ENCODE data around the gene GSN.

The GSN gene

GRCh38 chr9:121277518-121278295, 9.7 kb downstream of the GSN start:
- Mint-ChIP-seq H3K27ac (no peak overlapping the region), H3K4me1 (peaks cover 4% of the 10 kb centered on the region), H3K4me3 (no peak overlapping the region), H3K36me3 (no peaks in the 10 kb centered on the region), H3K27me3 (no peaks in the 10 kb centered on the region), H3K9me3 (no peaks in the 10 kb centered on the region)

- H3K9me3 Mint-ChIP-seq: no peaks in the 10 kb centered on the region
- no peak overlapping the region for H3K27ac Mint-ChIP-seq
- no peaks in the 10 kb centered on the region for H3K27me3 Mint-ChIP-seq
- peaks cover 2% of the 10 kb centered on the region for H3K36me3 Mint-ChIP-seq
- peaks cover 4% of the 10 kb centered on the region for H3K4me1 Mint-ChIP-seq
- H3K4me3 Mint-ChIP-seq: no peak overlapping the region
Measured at GRCh38 chr9:121278477-121279261, 10.7 kb downstream of the GSN start.

GRCh38 chr9:121279776-121280388, 11.9 kb downstream of the GSN start:
- no peak overlapping the region for H3K27ac Mint-ChIP-seq
- H3K4me1 Mint-ChIP-seq: peaks cover 4% of the 10 kb centered on the region
- H3K9me3 Mint-ChIP-seq: no peaks in the 10 kb centered on the region
- H3K4me3 Mint-ChIP-seq: no peak overlapping the region
- peaks cover 3% of the 10 kb centered on the region for H3K36me3 Mint-ChIP-seq
- H3K27me3 Mint-ChIP-seq: no peaks in the 10 kb centered on the region

- H3K27ac Mint-ChIP-seq: no peak overlapping the region
Measured at GRCh38 chr9:121280715-121281613, 13.0 kb downstream of the GSN start.

GRCh38 chr9:121281614-121282276, 13.8 kb downstream of the GSN start:
- Mint-ChIP-seq H3K36me3 (peaks cover 6% of the 10 kb centered on the region), H3K4me1 (peaks cover 9% of the 10 kb centered on the region), H3K9me3 (no peaks in the 10 kb centered on the region), H3K27me3 (no peaks in the 10 kb centered on the region), H3K4me3 (no peak overlapping the region), H3K27ac (no peak overlapping the region)

More at GRCh38 chr9:121280715-121281613, 13.0 kb downstream of the GSN start:
- Mint-ChIP-seq H3K36me3 (peaks cover 3% of the 10 kb centered on the region), H3K4me3 (no peak overlapping the region), H3K9me3 (no peaks in the 10 kb centered on the region), H3K4me1 (peaks cover 4% of the 10 kb centered on the region), H3K27me3 (no peaks in the 10 kb centered on the region)

GRCh38 chr9:121282277-121283079, 14.5 kb downstream of the GSN start:
- no peak overlapping the region for H3K27ac Mint-ChIP-seq
- H3K4me1 Mint-ChIP-seq: peaks cover 10% of the 10 kb centered on the region
- H3K4me3 Mint-ChIP-seq: no peak overlapping the region
- no peaks in the 10 kb centered on the region for H3K9me3 Mint-ChIP-seq
- H3K27me3 Mint-ChIP-seq: no peaks in the 10 kb centered on the region
- peaks cover 6% of the 10 kb centered on the region for H3K36me3 Mint-ChIP-seq

- H3K4me3 Mint-ChIP-seq: no peak overlapping the region
- H3K36me3 Mint-ChIP-seq: peaks cover 6% of the 10 kb centered on the region
- no peaks in the 10 kb centered on the region for H3K27me3 Mint-ChIP-seq
- H3K27ac Mint-ChIP-seq: no peak overlapping the region
- H3K9me3 Mint-ChIP-seq: no peaks in the 10 kb centered on the region
- H3K4me1 Mint-ChIP-seq: peaks cover 10% of the 10 kb centered on the region
Measured at GRCh38 chr9:121283080-121283398, 15.1 kb downstream of the GSN start.

- Mint-ChIP-seq H3K4me3 (no peak overlapping the region), H3K4me1 (peaks cover 6% of the 10 kb centered on the region)
Measured at GRCh38 chr9:121283856-121284732, 16.1 kb downstream of the GSN start.

GRCh38 chr9:121284733-121285451, 16.9 kb downstream of the GSN start:
- no peaks in the 10 kb centered on the region for H3K27me3 Mint-ChIP-seq
- no peak overlapping the region for H3K27ac Mint-ChIP-seq
- H3K4me3 Mint-ChIP-seq: no peak overlapping the region

More at GRCh38 chr9:121283856-121284732, 16.1 kb downstream of the GSN start:
- H3K27me3 Mint-ChIP-seq: no peaks in the 10 kb centered on the region
- no peaks in the 10 kb centered on the region for H3K9me3 Mint-ChIP-seq
- H3K36me3 Mint-ChIP-seq: peaks cover 6% of the 10 kb centered on the region
- no peak overlapping the region for H3K27ac Mint-ChIP-seq

GRCh38 chr9:121285835-121286687, 18.1 kb downstream of the GSN start:
- H3K4me3 Mint-ChIP-seq: no peak overlapping the region

More at GRCh38 chr9:121284733-121285451, 16.9 kb downstream of the GSN start:
- Mint-ChIP-seq H3K36me3 (peaks cover 6% of the 10 kb centered on the region), H3K4me1 (peaks cover 6% of the 10 kb centered on the region), H3K9me3 (no peaks in the 10 kb centered on the region)

GRCh38 chr9:121286688-121286972, 18.7 kb downstream of the GSN start:
- H3K4me3 Mint-ChIP-seq: no peak overlapping the region

More at GRCh38 chr9:121285835-121286687, 18.1 kb downstream of the GSN start:
- H3K4me1 Mint-ChIP-seq: peaks cover 6% of the 10 kb centered on the region
- no peaks in the 10 kb centered on the region for H3K27me3 Mint-ChIP-seq
- H3K9me3 Mint-ChIP-seq: no peaks in the 10 kb centered on the region
- H3K27ac Mint-ChIP-seq: no peak overlapping the region
- peaks cover 6% of the 10 kb centered on the region for H3K36me3 Mint-ChIP-seq

GRCh38 chr9:121286973-121287741, 19.2 kb downstream of the GSN start:
- H3K4me3 Mint-ChIP-seq: no peak overlapping the region
- H3K27ac Mint-ChIP-seq: no peak overlapping the region
- peaks cover 6% of the 10 kb centered on the region for H3K36me3 Mint-ChIP-seq

More at GRCh38 chr9:121286688-121286972, 18.7 kb downstream of the GSN start:
- Mint-ChIP-seq H3K27ac (no peak overlapping the region), H3K27me3 (no peaks in the 10 kb centered on the region), H3K4me1 (peaks cover 6% of the 10 kb centered on the region), H3K36me3 (peaks cover 6% of the 10 kb centered on the region), H3K9me3 (no peaks in the 10 kb centered on the region)

More at GRCh38 chr9:121286973-121287741, 19.2 kb downstream of the GSN start:
- no peaks in the 10 kb centered on the region for H3K27me3 Mint-ChIP-seq
- peaks cover 6% of the 10 kb centered on the region for H3K4me1 Mint-ChIP-seq
- H3K9me3 Mint-ChIP-seq: no peaks in the 10 kb centered on the region
